H1 (cell line): Measurements from ENCODE around the gene C20orf144. TPM values are rescaled to one million over a fixed set of nuclear protein-coding genes. Genes with fewer than 3 reads are reported as not detected.

Experiments
- CTCF ChIA-PET: fragments of 300-600 bp; sonication (Branson Sonifier 250); formaldehyde crosslinking; loops from one replicate; lab custom pipeline; 2021; ENCODE audit not compliant: partially characterized antibody; lab: Charles Lee
- POLR2A ChIA-PET: fragments of 300-600 bp; sonication (Branson Sonifier 250); formaldehyde crosslinking; loops from one replicate; lab custom pipeline; 2021; ENCODE audit warnings: inconsistent platforms; ENCODE audit not compliant: partially characterized antibody; lab: Charles Lee
- DNase-seq, 2 experiments: peaks; one replicate each; pipeline versions ENCODE4 v3.0.0 to v3.0.0-alpha.2; 2010 to 2022; ENCODE audit warnings: low spot score in 2 of 2, low read depth in 1 of 2, mixed read lengths in 1 of 2
- FAIRE-seq: peaks from 2 replicates; lab custom pipeline; 2011; peaks lifted over from hg19 to GRCh38; lab: Jason Lieb, UNC
- H2AFZ ChIP-seq: 2 replicates; pipeline ENCODE4 v1.8.1; 2012; ENCODE audit warnings: low read length, inconsistent platforms
- H2AK5ac ChIP-seq: 2 replicates; pipeline ENCODE4 v1.6.1; 2013; ENCODE audit warnings: low read depth, low read length
- H2BK120ac ChIP-seq: replicated peaks from 2 replicates; pipeline ENCODE3; 2013; ENCODE audit warnings: low read depth, low read length, inconsistent platforms
- H2BK12ac ChIP-seq: 2 replicates; pipeline ENCODE4 v1.6.1; 2013; ENCODE audit warnings: low read depth, low read length
- H2BK15ac ChIP-seq: 2 replicates; pipeline ENCODE4 v1.6.1; 2013; ENCODE audit warnings: low read length
- H2BK20ac ChIP-seq: 2 replicates; pipeline ENCODE4 v1.6.1; 2013; ENCODE audit warnings: low read length
- H2BK5ac ChIP-seq: 2 replicates; pipeline ENCODE4 v1.6.1; 2013; ENCODE audit warnings: low read depth, low read length
- H3K14ac ChIP-seq: 2 replicates; pipeline ENCODE4 v1.6.1; 2013; ENCODE audit warnings: inconsistent platforms; ENCODE audit not compliant: insufficient read length
- H3K18ac ChIP-seq: 2 replicates; pipeline ENCODE4 v1.6.1; 2013; ENCODE audit warnings: low read length; ENCODE audit errors: extremely low read depth
- H3K23ac ChIP-seq: 2 replicates; pipeline ENCODE4 v1.6.1; 2013; ENCODE audit warnings: inconsistent platforms; ENCODE audit not compliant: insufficient read length
- H3K23me2 ChIP-seq: 2 replicates; pipeline ENCODE4 v1.6.1; 2013; ENCODE audit warnings: low read depth, low read length
- H3K27ac ChIP-seq: 2 replicates; pipeline ENCODE4 v1.6.1; 2011; ENCODE audit warnings: low read depth, low read length, inconsistent platforms
- H3K27me3 ChIP-seq, 4 experiments: replicated peaks in 1 of 4; 1 replicate in 1 of 4; 2 replicates in 3 of 4; pipeline versions ENCODE4 v1.6.1 to v1.8.1; 2011 to 2013; ENCODE audit warnings: low read length in 3 of 4, mild to moderate bottlenecking in 3 of 4, inconsistent platforms in 2 of 4, mixed read lengths in 2 of 4, moderate library complexity in 1 of 4; ENCODE audit not compliant: control insufficient read depth in 3 of 4, insufficient read depth in 3 of 4; ENCODE audit errors: extremely low read depth in 1 of 4
- H3K36me3 ChIP-seq, 4 experiments: 2 replicates each; pipeline versions ENCODE4 v1.6.1 to v1.8.1; 2011 to 2013; ENCODE audit warnings: mild to moderate bottlenecking in 4 of 4, low read length in 3 of 4, moderate library complexity in 2 of 4, control low read depth in 1 of 4, inconsistent platforms in 1 of 4; ENCODE audit not compliant: insufficient read depth in 4 of 4, control insufficient read depth in 2 of 4
- H3K4ac ChIP-seq: replicated peaks from 2 replicates; pipeline ENCODE3; 2013; ENCODE audit warnings: low read length, low read depth, mixed read lengths, inconsistent platforms; ENCODE audit not compliant: insufficient read length
- H3K4me1 ChIP-seq, 4 experiments: replicated peaks in 1 of 4; 1 replicate in 1 of 4; 2 replicates in 3 of 4; pipeline versions ENCODE4 v1.6.1 to v1.8.1; 2011 to 2013; ENCODE audit warnings: low read length in 3 of 4, inconsistent platforms in 2 of 4, mixed read lengths in 1 of 4; ENCODE audit not compliant: insufficient read depth in 4 of 4, control insufficient read depth in 3 of 4
- H3K4me2 ChIP-seq, 2 experiments: 2 replicates each; pipeline versions ENCODE4 v1.6.1 to v1.8.1; 2011 to 2013; ENCODE audit warnings: low read depth in 2 of 2, low read length in 2 of 2, control low read depth in 1 of 2, inconsistent platforms in 1 of 2, mild to moderate bottlenecking in 1 of 2; ENCODE audit not compliant: insufficient read depth in 1 of 2
- H3K4me3 ChIP-seq, 4 experiments: fragments of 200-600, 300-600 bp in 1 of 4; sonication (generic), shearing (Covaris generic), sonication (Bioruptor Twin) in 1 of 4; 2 replicates each; pipeline versions ENCODE4 v1.5.1 to v1.8.1; 2011 to 2016; ENCODE audit warnings: low read length in 4 of 4, low read depth in 3 of 4, control low read depth in 2 of 4, inconsistent platforms in 2 of 4, mild to moderate bottlenecking in 2 of 4, mixed read lengths in 1 of 4, moderate library complexity in 1 of 4; ENCODE audit not compliant: insufficient read depth in 2 of 4; ENCODE audit errors: extremely low read depth in 1 of 4
- H3K56ac ChIP-seq: replicated peaks from 2 replicates; pipeline ENCODE3; 2013; ENCODE audit warnings: low read depth, mild to moderate bottlenecking, mixed read lengths, low read length, inconsistent platforms; ENCODE audit not compliant: insufficient read length
- H3K79me1 ChIP-seq: 2 replicates; pipeline ENCODE4 v1.6.1; 2013; ENCODE audit warnings: low read depth, low read length, control low read depth
- H3K79me2 ChIP-seq, 2 experiments: 2 replicates each; pipeline versions ENCODE4 v1.6.1 to v1.8.1; 2012 to 2013; ENCODE audit warnings: low read length in 2 of 2, mild to moderate bottlenecking in 2 of 2, inconsistent platforms in 1 of 2; ENCODE audit not compliant: insufficient read depth in 2 of 2, control insufficient read depth in 1 of 2
- H3K9ac ChIP-seq, 4 experiments: replicated peaks in 1 of 4; 1 replicate in 1 of 4; 2 replicates in 3 of 4; pipeline versions ENCODE4 v1.6.1 to v1.8.1; 2011 to 2013; ENCODE audit warnings: low read depth in 3 of 4, low read length in 3 of 4, control low read depth in 2 of 4, mild to moderate bottlenecking in 2 of 4, moderate library complexity in 2 of 4, inconsistent platforms in 1 of 4; ENCODE audit errors: extremely low read depth in 1 of 4
- H3K9me3 ChIP-seq, 2 experiments: 2 replicates each; pipeline versions ENCODE4 v1.6.1 to v1.8.1; 2012 to 2013; ENCODE audit warnings: mild to moderate bottlenecking in 2 of 2, moderate library complexity in 2 of 2, control low read depth in 1 of 2, inconsistent platforms in 1 of 2, low read depth in 1 of 2, low read length in 1 of 2, mixed read lengths in 1 of 2; ENCODE audit not compliant: insufficient read depth in 2 of 2
- H4K20me1 ChIP-seq, 2 experiments: replicated peaks in 1 of 2; 2 replicates each; pipeline versions ENCODE3 to v1.8.1; 2011 to 2013; ENCODE audit warnings: inconsistent platforms in 2 of 2, low read length in 2 of 2, mild to moderate bottlenecking in 1 of 2; ENCODE audit not compliant: insufficient read depth in 2 of 2, control insufficient read depth in 1 of 2
- H4K5ac ChIP-seq: 2 replicates; pipeline ENCODE4 v1.6.1; 2013; ENCODE audit warnings: low read length, low read depth, mixed read lengths, inconsistent platforms; ENCODE audit not compliant: insufficient read length
- H4K8ac ChIP-seq: 2 replicates; pipeline ENCODE4 v1.8.0; 2013; ENCODE audit warnings: mild to moderate bottlenecking, moderate library complexity, low read length, inconsistent platforms; ENCODE audit not compliant: insufficient read depth; ENCODE audit errors: extremely low read depth
- H4K91ac ChIP-seq: replicated peaks from 2 replicates; pipeline ENCODE3; 2013; ENCODE audit warnings: low read length, mixed read lengths, inconsistent platforms; ENCODE audit not compliant: insufficient read length
- ASH2L ChIP-seq: fragments of 200-600, 300-600 bp; sonication (generic); IDR thresholded peaks from one replicate; pipeline ENCODE4 v1.7.1; 2017; ENCODE audit warnings: low read length
- BACH1 ChIP-seq: IDR thresholded peaks from 2 replicates; pipeline ENCODE4 v1.6.1; 2012; ENCODE audit warnings: low read length, improper control_type of control experiment
- BCL11A ChIP-seq, 2 experiments: IDR thresholded peaks; one replicate each; pipeline ENCODE4 v1.6.1; 2011; ENCODE audit warnings: low read depth in 2 of 2, low read length in 2 of 2, mild to moderate bottlenecking in 2 of 2
- NANOG ChIP-seq: IDR thresholded peaks from 2 replicates; pipeline ENCODE4 v1.6.1; 2011; ENCODE audit warnings: low read length, low read depth, mild to moderate bottlenecking, inconsistent platforms; ENCODE audit not compliant: insufficient read depth, poor library complexity, severe bottlenecking
- NRF1 ChIP-seq: IDR thresholded peaks from 2 replicates; pipeline ENCODE4 v1.6.1; 2011; ENCODE audit warnings: mild to moderate bottlenecking, low read depth, low read length, improper control_type of control experiment
- POLR2A ChIP-seq, 2 experiments: IDR thresholded peaks; 1 replicate in 1 of 2; 2 replicates in 1 of 2; pipeline ENCODE4 v1.6.1; 2011; ENCODE audit warnings: low read depth in 2 of 2, low read length in 2 of 2, mild to moderate bottlenecking in 2 of 2; ENCODE audit errors: control extremely low read depth in 1 of 2
- RXRA ChIP-seq: IDR thresholded peaks from 2 replicates; pipeline ENCODE4 v1.6.1; 2011; ENCODE audit warnings: low read depth, mild to moderate bottlenecking, low read length, moderate library complexity; ENCODE audit not compliant: insufficient read depth
- SP4 ChIP-seq: IDR thresholded peaks from 2 replicates; pipeline ENCODE4 v1.6.1; 2012; ENCODE audit warnings: low read length, inconsistent platforms
- SUZ12 ChIP-seq: fragments of 200-600 bp; sonication (generic); IDR thresholded peaks from 2 replicates; pipeline ENCODE4 v1.6.1; 2012; ENCODE audit warnings: mild to moderate bottlenecking, inconsistent platforms, low read length, moderate library complexity, mixed read lengths
- TAF1 ChIP-seq: IDR thresholded peaks from 2 replicates; pipeline ENCODE4 v1.6.1; 2011; ENCODE audit warnings: mild to moderate bottlenecking, low read depth, low read length
- USF2 ChIP-seq: IDR thresholded peaks from 2 replicates; pipeline ENCODE4 v1.6.1; 2011; ENCODE audit warnings: low read length, improper control_type of control experiment
- WGBS, 2 experiments: shearing (Covaris generic) in 1 of 2; methylation state at CpG; one replicate each; pipeline versions ENCODE4 v1.1.6 to v1.1.7; 2013 to 2015; ENCODE audit warnings: low lambda C conversion rate in 2 of 2, mixed read lengths in 2 of 2, inconsistent platforms in 1 of 2, low coverage in 1 of 2, missing lambda C conversion rate in 1 of 2; ENCODE audit not compliant: insufficient replicate concordance in 2 of 2, insufficient coverage in 1 of 2, insufficient read length in 1 of 2; ENCODE audit errors: extremely low coverage in 1 of 2, missing lambda C conversion rate in 1 of 2; 5-methylcytosine and 5-hydroxymethylcytosine counted together
- polyA plus RNA-seq, 7 experiments: library from polyadenylated mRNA; depleted of rRNA in 3 of 7; stranded (reverse) in 5 of 7; unstranded in 2 of 7; fragments of >200 nt in 5 of 7; fragments of 200-250 nt in 2 of 7; gene quantifications; 1 replicate in 5 of 7; 2 replicates in 1 of 7; 4 replicates in 1 of 7; pipeline versions ENCODE4 v1.2.1 to v1.2.3, GENCODE V29; 2011 to 2013; ENCODE audit warnings: missing spikeins in 2 of 7, mixed read lengths in 2 of 7
- total RNA-seq: library from RNA; stranded (reverse); fragmentation: NEBNext Ultra II Directional; extraction: Animal tissue kit (Norgen Biotek cat#: 25700); gene quantifications from 2 replicates; pipeline ENCODE4 v1.2.1, GENCODE V29; 2021

C20orf144 gene
- total and polyA plus RNA-seq, 2 of the 8 experiments (the other 6 are each of a cell fraction or from before 2014, with no cell fraction given): 0.21 to 0.24 TPM

- peaks cover 0 to 15% of the 10 kb centered on the region in 2 experiments for H4K20me1 ChIP-seq
- H3K56ac ChIP-seq: no peak overlapping the region
- H2AFZ ChIP-seq: no peak overlapping the region
- H3K36me3 ChIP-seq: peaks cover 2 to 10% (median 6%) of the 10 kb centered on the region in 4 experiments; a peak in 4 of 8 replicates
- no peak overlapping the region for H3K27ac ChIP-seq
- no peak overlapping the region for H2BK120ac ChIP-seq
- H4K5ac ChIP-seq: no peak overlapping the region
- no peak overlapping the region for H2BK5ac ChIP-seq
- ChIA-PET POLR2A (interaction anchor here (0.6 to 17.9 kb wide), 3 partner anchors 9 to 254 kb away, joined by 3 to 245 read pairs (median 3); partner anchors contain the start of gene NECAB3), CTCF (interaction anchor here (0.6 to 4.3 kb wide), 7 partner anchors 8 to 1654 kb away, joined by 3 to 38 read pairs (median 5); partner anchors contain the start of gene CDK5RAP1)
- H2BK12ac ChIP-seq: no peak overlapping the region
- H3K4ac ChIP-seq: no peak overlapping the region
- no peak for DNase-seq
- peaks cover 0 to 5% of the 10 kb centered on the region in 2 experiments; a peak in 1 of 4 replicates for H3K9me3 ChIP-seq
- H3K4me2 ChIP-seq: no peak overlapping the region
- H4K91ac ChIP-seq: no peak overlapping the region
- no peak overlapping the region for H2AK5ac ChIP-seq
- H3K18ac ChIP-seq: no peak overlapping the region
- no peak overlapping the region for H3K9ac ChIP-seq
- no peaks in the 10 kb centered on the region for H3K79me2 ChIP-seq
- 95% methylated on average over 13 of the region's 13 CpGs; no CpG with 5 or more reads in 1 of the 2 experiments for WGBS, 2 experiments
- H3K4me3 ChIP-seq: no peak overlapping the region
- FAIRE-seq: no peak
- no peak overlapping the region for H3K23ac ChIP-seq
- H3K79me1 ChIP-seq: no peaks in the 10 kb centered on the region; the same call in 1 of the 2 replicates
- no peak overlapping the region for H2BK20ac ChIP-seq
- H3K4me1 ChIP-seq: peaks cover 0 to 26% (median 15%) of the 10 kb centered on the region in 4 experiments; a peak in 5 of 7 replicates
- peaks cover 0 to 10% (median 3%) of the 10 kb centered on the region in 4 experiments; a peak in 3 of 7 replicates for H3K27me3 ChIP-seq
- peaks cover 27% of the 10 kb centered on the region for H3K23me2 ChIP-seq
- no peak overlapping the region for H3K14ac ChIP-seq
- no peak overlapping the region for H2BK15ac ChIP-seq
- H4K8ac ChIP-seq: no peak overlapping the region; the same call in 1 of the 2 replicates
- TF ChIP-seq USF2 (no peak), RXRA (no peak), BCL11A (IDR thresholded peaks at IDR 0.05; ENCODE audit: low read depth in 2 of 2, low read length in 2 of 2) (no peak), ASH2L (no peak), BACH1 (no peak), TAF1 (no peak), POLR2A (IDR thresholded peaks at IDR 0.05; ENCODE audit: control extremely low read depth in 1 of 2, low read depth in 2 of 2, low read length in 2 of 2) (no peak), SUZ12 (no peak), NRF1 (no peak), NANOG (no peak), SP4 (no peak)
Measured at GRCh38 chr20:33669873-33670640, 7.9 kb downstream of the C20orf144 start.
